Right ventricle myocardium superior (tissue), 1 donor: ENCODE measurements around the gene PAK1. TPM values are rescaled to one million over a fixed set of nuclear protein-coding genes. Genes with fewer than 3 reads are reported as not detected.
A peak's percentile ranks its signal among the peaks of the same experiment; 100 is the strongest.

Experiments
- ATAC-seq: fragments of 200-7000 bp; cut with Tn5 transposase; one replicate; pipeline ENCODE4 v1.9.1; 2020; ENCODE audit warnings: mild to moderate bottlenecking; ENCODE audit not compliant: poor library complexity
- DNase-seq: peaks from one replicate; pipeline ENCODE4 v3.0.0-alpha.2; 2020
- intact Hi-C: fragments of 100-400 bp; cut with DNase I; formaldehyde crosslinking; loops from one replicate; pipeline ENCODE4 v1.11.2; 2022
- total RNA-seq: library from RNA; stranded (reverse); fragmentation: NEBNext Ultra II Directional; extraction: Animal tissue kit (Norgen Biotek cat#: 25700); gene quantifications from one replicate; pipeline ENCODE4 v1.2.1, GENCODE V29; 2021
- donor health status: DM: no; HTN: yes; CAD: no; lungs with severe emphysema.

Gene PAK1
- total RNA-seq, 1 donor from 2014 or later: 6.1 TPM

- DNase-seq (no peak), ATAC-seq (no peak)
- intact Hi-C loops: no loop called here
Observed at GRCh38 chr11:77346906-77347603, 126.8 kb downstream of the PAK1 start.

- ATAC-seq (no peak), DNase-seq (no peak)
- intact Hi-C loops: no loop called here
Observed at GRCh38 chr11:77345621-77346020, 128.3 kb downstream of the PAK1 start.

- ATAC-seq (no peak), DNase-seq (no peak)
- intact Hi-C loops: no loop called here
Observed at GRCh38 chr11:77340501-77340900, 133.4 kb downstream of the PAK1 start.

GRCh38 chr11:77332259-77332658 lies 141.6 kb downstream of the PAK1 start:
- no peak for ATAC-seq
- intact Hi-C loops: no loop called here
- DNase-seq: no peak

GRCh38 chr11:77325159-77325558 lies 148.7 kb downstream of the PAK1 start:
- intact Hi-C loops: no loop called here
- no peak for ATAC-seq
- DNase-seq: no peak

- intact Hi-C loops: no loop called here
- ATAC-seq (no peak), DNase-seq (no peak)
Observed at GRCh38 chr11:77324508-77324907, 149.4 kb downstream of the PAK1 start.

- intact Hi-C loops: no loop called here
- ATAC-seq: no peak
- DNase-seq: no peak
Observed at GRCh38 chr11:77322926-77323590, 150.8 kb downstream of the PAK1 start.

- intact Hi-C loops: no loop called here
- DNase-seq: no peak
- peak; percentile 60 for ATAC-seq
Observed at GRCh38 chr11:77322506-77322905, 151.4 kb downstream of the PAK1 start.

- intact Hi-C loops: no loop called here
- DNase-seq (no peak), ATAC-seq (no peak)
Observed at GRCh38 chr11:77320351-77320750, 153.5 kb downstream of the PAK1 start.

GRCh38 chr11:77318600-77318999 lies 155.3 kb downstream of the PAK1 start:
- intact Hi-C loops: no loop called here
- no peak for ATAC-seq

GRCh38 chr11:77316733-77317342 lies 157.1 kb downstream of the PAK1 start:
- intact Hi-C loops: no loop called here
- ATAC-seq: no peak
- DNase-seq: no peak

More at GRCh38 chr11:77318600-77318999, 155.3 kb downstream of the PAK1 start:
- DNase-seq: no peak

GRCh38 chr11:77312107-77312506 lies 161.8 kb downstream of the PAK1 start:
- ATAC-seq: no peak
- intact Hi-C loops: no loop called here

GRCh38 chr11:77311701-77312100 lies 162.2 kb downstream of the PAK1 start:
- DNase-seq: no peak
- intact Hi-C loops: no loop called here
- no peak for ATAC-seq

More at GRCh38 chr11:77312107-77312506, 161.8 kb downstream of the PAK1 start:
- DNase-seq: no peak

- no peak for DNase-seq
- ATAC-seq: no peak
- intact Hi-C loops: no loop called here
Observed at GRCh38 chr11:77310721-77311120, 163.2 kb downstream of the PAK1 start.

GRCh38 chr11:77309401-77310085 lies 164.4 kb downstream of the PAK1 start:
- no peak for DNase-seq
- intact Hi-C loops: no loop called here
- no peak for ATAC-seq

- intact Hi-C loops: no loop called here
- DNase-seq (no peak), ATAC-seq (no peak)
Observed at GRCh38 chr11:77308838-77309237, 165.1 kb downstream of the PAK1 start.

GRCh38 chr11:77303328-77303727 lies 170.6 kb downstream of the PAK1 start:
- ATAC-seq (no peak), DNase-seq (no peak)
- intact Hi-C loops: no loop called here

- DNase-seq: no peak
- ATAC-seq: no peak
- intact Hi-C loops: no loop called here
Observed at GRCh38 chr11:77302752-77303151, 171.1 kb downstream of the PAK1 start.

GRCh38 chr11:77301510-77301909 lies 172.4 kb downstream of the PAK1 start, which contains the start of gene GDPD4:
TSS of gene GDPD4 (minus strand) at chr11:77301686. CDS start at chr11:77285137, 16,549 bp downstream.
- ATAC-seq: no peak
- no peak for DNase-seq
- intact Hi-C loops: no loop called here
